Endothelial cell of umbilical vein (primary cell): ENCODE results near the gene CPPED1. TPM values are rescaled to one million over a fixed set of nuclear protein-coding genes. Genes with fewer than 3 reads are reported as not detected.

Experiments
- BruUV-seq: library from RNA; stranded (reverse); fragments of 400-500 nt; replicated peaks from 2 replicates; lab custom pipeline; 2021; lab: Mats Ljungman, UMichigan
- CTCF ChIA-PET: fragments of 300-600, 350-600 bp; sonication (Branson Sonifier 250); formaldehyde crosslinking; loops from one replicate; lab custom pipeline; 2021; ENCODE audit warnings: antibody characterized with exemption, inconsistent platforms; lab: Charles Lee
- POLR2A ChIA-PET: fragments of 300-600, 350-600 bp; sonication (Branson Sonifier 250); formaldehyde crosslinking; loops from one replicate; lab custom pipeline; 2021; ENCODE audit warnings: antibody characterized with exemption, inconsistent platforms; lab: Charles Lee
- DNase-seq: peaks from one replicate; pipeline ENCODE4 v3.0.0-alpha.2; 2011; ENCODE audit warnings: low read depth, low spot score
- FAIRE-seq: peaks from 2 replicates; lab custom pipeline; 2011; peaks lifted over from hg19 to GRCh38; lab: Jason Lieb, UNC
- H2AFZ ChIP-seq: 2 replicates; pipeline ENCODE4 v1.6.0; 2012; ENCODE audit warnings: low read depth, low read length, control low read depth, inconsistent platforms
- H3K27ac ChIP-seq: 2 replicates; pipeline ENCODE4 v1.5.1; 2011; ENCODE audit warnings: low read depth, mild to moderate bottlenecking, control low read depth, low read length, moderate library complexity; ENCODE audit not compliant: insufficient read depth
- H3K27me3 ChIP-seq, 2 experiments: 2 replicates each; pipeline versions ENCODE4 v1.6.0 to v1.6.1; 2011; ENCODE audit warnings: low read length in 2 of 2, mixed read lengths in 1 of 2; ENCODE audit not compliant: control insufficient read depth in 2 of 2, insufficient read depth in 2 of 2
- H3K36me3 ChIP-seq, 2 experiments: 2 replicates in 1 of 2; 3 replicates in 1 of 2; pipeline ENCODE4 v1.5.1; 2011; ENCODE audit warnings: low read length in 2 of 2, mild to moderate bottlenecking in 1 of 2, moderate library complexity in 1 of 2; ENCODE audit not compliant: control insufficient read depth in 2 of 2, insufficient read depth in 2 of 2; ENCODE audit errors: extremely low read depth in 1 of 2
- H3K4me1 ChIP-seq: 3 replicates; pipeline ENCODE4 v1.5.1; 2011; ENCODE audit warnings: mild to moderate bottlenecking, low read length; ENCODE audit not compliant: control insufficient read depth, insufficient read depth; ENCODE audit errors: extremely low read depth
- H3K4me2 ChIP-seq: 2 replicates; pipeline ENCODE4 v1.6.1; 2011; ENCODE audit warnings: low read length, control low read depth, mixed read lengths; ENCODE audit not compliant: insufficient read depth
- H3K4me3 ChIP-seq, 3 experiments: fragments of 200-600 bp in 1 of 3; sonication (generic), shearing (Covaris generic) in 1 of 3; replicated peaks in 1 of 3; 2 replicates each; pipeline ENCODE4 v1.5.1; 2011 to 2016; ENCODE audit warnings: control low read depth in 3 of 3, low read length in 3 of 3, mild to moderate bottlenecking in 2 of 3, inconsistent platforms in 1 of 3, low read depth in 1 of 3, moderate library complexity in 1 of 3; ENCODE audit not compliant: insufficient read depth in 1 of 3
- H3K79me2 ChIP-seq: 2 replicates; pipeline ENCODE4 v1.6.0; 2012; ENCODE audit warnings: low read length, inconsistent platforms; ENCODE audit not compliant: control insufficient read depth, insufficient read depth
- H3K9ac ChIP-seq: replicated peaks from 2 replicates; pipeline ENCODE3; 2011; ENCODE audit warnings: low read length, control low read depth; ENCODE audit not compliant: insufficient read depth; ENCODE audit errors: extremely low read depth
- H3K9me1 ChIP-seq: replicated peaks from 3 replicates; pipeline ENCODE4 v1.6.0; 2011; ENCODE audit warnings: mild to moderate bottlenecking, low read length; ENCODE audit not compliant: control insufficient read depth, insufficient read depth; ENCODE audit errors: extremely low read depth
- H3K9me3 ChIP-seq: replicated peaks from 2 replicates; pipeline ENCODE4 v1.5.1; 2012; ENCODE audit warnings: low read length, inconsistent platforms; ENCODE audit not compliant: control insufficient read depth, insufficient read depth
- H4K20me1 ChIP-seq: replicated peaks from 2 replicates; pipeline ENCODE3; 2011; ENCODE audit warnings: mild to moderate bottlenecking, low read length; ENCODE audit not compliant: control insufficient read depth, insufficient read depth; ENCODE audit errors: extremely low read depth
- CTCF ChIP-seq, 2 donors: IDR thresholded peaks; 1 replicate in 1 of 2; 2 replicates in 1 of 2; pipeline ENCODE4 v1.5.1; 2011; ENCODE audit warnings: low read length in 2 of 2, mild to moderate bottlenecking in 2 of 2, moderate library complexity in 2 of 2, control low read depth in 1 of 2, inconsistent platforms in 1 of 2, low read depth in 1 of 2; ENCODE audit not compliant: insufficient read depth in 1 of 2; ENCODE audit errors: extremely low read depth in 1 of 2
- EZH2 ChIP-seq: IDR thresholded peaks from 2 replicates; pipeline ENCODE4 v1.6.1; 2012; ENCODE audit warnings: borderline replicate concordance, low read depth, mild to moderate bottlenecking, moderate library complexity, low read length, inconsistent platforms; ENCODE audit not compliant: severe bottlenecking
- FOS ChIP-seq: IDR thresholded peaks from 2 replicates; pipeline ENCODE4 v1.6.1; 2011; ENCODE audit warnings: mild to moderate bottlenecking, low read length, moderate library complexity, borderline replicate concordance; ENCODE audit not compliant: insufficient read depth
- GATA2 ChIP-seq: IDR thresholded peaks from 2 replicates; pipeline ENCODE4 v1.7.0; 2011; ENCODE audit warnings: low read depth, mild to moderate bottlenecking, moderate library complexity, mixed read lengths, low read length; ENCODE audit not compliant: insufficient read length, insufficient read depth
- MAX ChIP-seq: IDR thresholded peaks from 2 replicates; pipeline ENCODE4 v1.6.1; 2011; ENCODE audit not compliant: insufficient read depth, insufficient read length
- MYC ChIP-seq: IDR thresholded peaks from one replicate; pipeline ENCODE4 v1.6.1; 2011; ENCODE audit warnings: mild to moderate bottlenecking, low read depth, low read length
- POLR2A ChIP-seq: IDR thresholded peaks from 2 replicates; pipeline ENCODE4 v1.6.1; 2012; ENCODE audit warnings: low read depth, mild to moderate bottlenecking, control low read depth, low read length
- POLR2AphosphoS5 ChIP-seq: IDR thresholded peaks from 2 replicates; pipeline ENCODE4 v1.6.1; 2012; ENCODE audit warnings: low read depth, mild to moderate bottlenecking, control low read depth, low read length, moderate library complexity; ENCODE audit not compliant: insufficient read depth
- dilution Hi-C: fragments of 300-500 bp; cut with MboI; formaldehyde crosslinking; loops from one replicate; pipeline ENCODE4 v1.15.0; 2019; ENCODE audit warnings: low sequenced_read_pairs; ENCODE audit not compliant: extremely low pct_ligation_motif_present
- intact Hi-C: fragments of 100-400 bp; cut with micrococcal nuclease; formaldehyde crosslinking; loops from one replicate; pipeline ENCODE4 v1.10.0; 2022
- polyA plus RNA-seq, 4 experiments: library from polyadenylated mRNA; depleted of rRNA in 3 of 4; stranded (reverse) in 3 of 4; unstranded in 1 of 4; fragments of >200 nt; gene quantifications; 2 replicates each; pipeline versions ENCODE4 v1.2.1 to v1.2.3, GENCODE V29; 2011 to 2012; ENCODE audit warnings: missing spikeins in 1 of 4
- total RNA-seq: library from RNA; stranded (reverse); gene quantifications from 2 replicates; pipeline ENCODE4 v1.2.3, GENCODE V29; 2021

Gene CPPED1
- total and polyA plus RNA-seq, 2 donors (not counting 3 experiments of a cell fraction or from before 2014, with no cell fraction given): 27.9 to 59.3 TPM

DNA sequence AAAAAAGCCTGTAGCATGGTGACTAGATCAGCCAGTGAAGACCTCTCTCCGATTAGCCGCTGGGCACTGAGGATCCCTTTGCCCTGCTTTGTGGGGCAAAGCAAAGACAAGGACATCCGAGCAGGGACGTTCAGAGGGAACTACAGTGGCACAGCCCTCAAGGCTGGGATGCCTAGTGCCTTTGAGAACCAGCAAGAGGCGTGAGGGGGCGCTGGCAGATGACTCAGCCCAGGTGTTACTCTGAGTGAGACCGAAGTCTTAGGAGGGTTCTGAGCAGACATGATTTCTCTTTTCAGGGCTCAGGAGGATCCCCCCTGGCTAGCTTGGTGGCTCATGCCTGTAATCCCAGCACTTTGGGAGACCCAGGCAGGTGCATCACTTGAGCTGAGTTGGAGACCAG lies 178.6 kb downstream of the CPPED1 start:
- CTCF ChIA-PET: no interaction called here
- no peak overlapping the region for H2AFZ ChIP-seq
- no peaks in the 10 kb centered on the region for H3K36me3 ChIP-seq
- no peaks in the 10 kb centered on the region for H3K79me2 ChIP-seq
- intact Hi-C loops (no loop called here), dilution Hi-C loops (no loop called here)
- H3K4me3 ChIP-seq: no peak overlapping the region
- H3K27ac ChIP-seq: no peak overlapping the region
- H3K9ac ChIP-seq: no peak overlapping the region
- no TSS peak for BruUV-seq
- no peaks in the 10 kb centered on the region for H3K9me3 ChIP-seq
- no peaks in the 10 kb centered on the region for H4K20me1 ChIP-seq
- H3K27me3 ChIP-seq: no peaks in the 10 kb centered on the region
- FAIRE-seq (no peak), DNase-seq (no peak)
- H3K9me1 ChIP-seq: no peaks in the 10 kb centered on the region
- H3K4me1 ChIP-seq: peaks cover 7% of the 10 kb centered on the region
- POLR2A ChIA-PET: no interaction called here
- TF ChIP-seq MYC (no peak), EZH2 (no peak), POLR2AphosphoS5 (no peak), POLR2A (no peak), MAX (no peak), GATA2 (no peak), FOS (no peak), CTCF (IDR thresholded peaks at IDR 0.05; ENCODE audit: extremely low read depth in 1 of 2, insufficient read depth in 1 of 2, low read depth in 1 of 2, low read length in 2 of 2) (no peak)
- no peak overlapping the region for H3K4me2 ChIP-seq
